GM18507 (cell line): ENCODE data around the gene KIRREL2.
"Not testable (repeated sequence)": the region's sequence is repeated elsewhere in the genome, so short reads cannot be mapped to it uniquely, and the experiment has no call there.

ENCODE experiments used
- DNase-seq: peaks from one replicate; pipeline ENCODE4 v3.0.0; 2011; ENCODE audit warnings: low read depth; ENCODE audit not compliant: insufficient read length; ENCODE audit errors: extremely low spot score
- FAIRE-seq: peaks from 2 replicates; lab custom pipeline; 2011; peaks lifted over from hg19 to GRCh38; lab: Jason Lieb, UNC

Gene KIRREL2

DNA sequence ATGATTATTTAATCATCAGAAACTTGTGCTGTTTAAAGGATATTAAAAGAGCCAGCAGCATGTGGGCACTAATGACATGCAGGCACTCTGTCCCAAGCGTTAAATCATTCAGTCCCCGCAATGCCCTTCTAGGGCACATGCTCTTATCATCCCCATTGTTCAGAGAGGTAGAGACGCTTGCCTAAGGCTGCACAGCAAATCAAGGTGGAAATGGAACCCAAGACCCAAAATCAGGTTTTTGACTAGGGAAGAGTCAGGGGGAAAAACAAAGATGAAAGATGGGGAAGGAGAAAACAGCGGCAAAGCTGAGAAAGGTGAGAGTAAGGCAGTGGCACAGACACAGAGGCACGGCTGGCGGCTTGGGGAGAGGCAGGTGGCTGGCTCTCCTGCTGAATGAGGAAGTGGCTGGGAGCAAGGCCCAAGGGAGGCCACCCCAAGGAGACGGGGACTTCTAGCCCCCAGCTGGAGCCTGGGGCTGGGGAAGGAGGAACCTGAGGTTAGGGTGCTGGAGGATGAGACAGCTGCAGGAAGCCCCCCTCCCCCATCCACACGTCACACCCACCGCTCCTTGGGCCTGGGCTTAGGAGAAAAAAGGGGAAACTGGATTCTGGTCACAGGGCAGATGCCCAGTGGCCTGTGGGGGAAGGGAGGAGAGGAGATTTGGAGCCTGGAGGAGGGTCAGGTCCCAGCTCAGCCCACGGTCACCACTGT lies 52.4 kb downstream of the KIRREL2 start:
- peak; percentile 81 for FAIRE-seq

GRCh38 chr19:35909684-35910035 lies 52.9 kb downstream of the KIRREL2 start:
- no peak for FAIRE-seq
- DNase-seq = no peak

More for the DNA sequence above, 52.4 kb downstream of the KIRREL2 start:
- no peak for DNase-seq

DNA sequence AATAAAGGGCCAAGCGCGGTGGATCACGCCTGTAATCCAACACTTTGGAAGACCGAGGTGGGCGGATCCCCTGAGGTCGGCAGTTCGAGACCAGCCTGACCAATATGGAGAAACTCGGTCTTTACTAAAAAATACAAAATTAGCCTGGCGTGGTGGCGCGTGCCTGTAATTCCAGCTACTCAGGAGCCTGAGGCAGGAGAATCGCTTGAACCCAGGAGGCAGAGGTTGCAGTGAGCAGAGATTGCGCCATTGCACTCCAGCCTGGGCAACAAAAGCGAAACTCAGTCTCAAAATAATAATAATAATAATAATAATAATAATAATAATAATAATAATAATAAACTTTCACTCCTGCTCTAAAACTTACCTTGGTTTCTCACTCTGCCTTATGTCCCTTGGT lies 53.6 kb downstream of the KIRREL2 start:
- FAIRE-seq, DNase-seq: not testable (repeated sequence)

GRCh38 chr19:35911173-35911572 lies 54.5 kb downstream of the KIRREL2 start:
- DNase-seq (no peak), FAIRE-seq (no peak)

- FAIRE-seq = no peak
- no peak for DNase-seq
Observed at GRCh38 chr19:35911790-35912189, 55.1 kb downstream of the KIRREL2 start.

DNA sequence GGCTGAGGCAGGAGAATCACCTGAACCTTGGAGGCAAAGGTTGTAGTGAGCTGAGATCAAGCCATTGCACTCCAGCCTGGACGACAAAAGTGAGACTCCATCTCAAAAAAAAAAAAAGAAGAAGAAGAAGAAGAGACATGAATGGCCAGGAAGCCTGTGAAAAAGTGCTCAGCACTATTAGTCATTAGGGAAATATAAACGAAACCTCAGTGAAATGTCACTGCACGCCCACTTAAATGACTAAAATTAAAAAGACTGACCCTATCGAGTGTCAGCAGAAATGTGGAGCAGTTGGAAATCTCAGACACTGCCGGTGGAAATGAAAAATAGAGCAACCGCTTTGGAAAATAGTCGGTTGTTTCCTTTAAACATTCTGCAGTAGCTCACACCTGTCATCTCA lies 56.9 kb downstream of the KIRREL2 start:
- DNase-seq (no peak), FAIRE-seq (peak; percentile 77)

GRCh38 chr19:35915443-35915842 lies 58.7 kb downstream of the KIRREL2 start:
- FAIRE-seq = peak; percentile 69
- DNase-seq = no peak
